ENCODE results near the gene STOX2.

Gene STOX2

GRCh38 chr4:183921335-183921734, 16.2 kb downstream of the STOX2 start:
- no peaks in the 10 kb centered on the region for H3K4me1 ChIP-seq (ENCODE audit: control insufficient read depth, insufficient read depth, low read length)
- H3K9ac ChIP-seq (ENCODE audit: low read length): no peak overlapping the region
- no peaks in the 10 kb centered on the region for H3K27me3 ChIP-seq (ENCODE audit: control insufficient read depth, insufficient read depth, low read length)
- no peak overlapping the region for H3K4me3 ChIP-seq (ENCODE audit: low read length)
- no peaks in the 10 kb centered on the region for H3K9me3 ChIP-seq (ENCODE audit: control insufficient read depth, low read length)
- no peaks in the 10 kb centered on the region for H3K36me3 ChIP-seq (ENCODE audit: control insufficient read depth, insufficient read depth, low read length)

GRCh38 chr4:183924362-183925044, 19.4 kb downstream of the STOX2 start:
- no peak overlapping the region for H3K9ac ChIP-seq (ENCODE audit: low read length)
- no peaks in the 10 kb centered on the region for H3K9me3 ChIP-seq (ENCODE audit: control insufficient read depth, low read length)
- H3K4me1 ChIP-seq (ENCODE audit: control insufficient read depth, insufficient read depth, low read length): no peaks in the 10 kb centered on the region
- H3K4me3 ChIP-seq (ENCODE audit: low read length): no peak overlapping the region
- no peaks in the 10 kb centered on the region for H3K27me3 ChIP-seq (ENCODE audit: control insufficient read depth, insufficient read depth, low read length)
- no peaks in the 10 kb centered on the region for H3K36me3 ChIP-seq (ENCODE audit: control insufficient read depth, insufficient read depth, low read length)

GRCh38 chr4:183926950-183927349, 21.8 kb downstream of the STOX2 start:
- no peak overlapping the region for H3K4me3 ChIP-seq (ENCODE audit: low read length)

GRCh38 chr4:183932576-183932975, 27.5 kb downstream of the STOX2 start:
- Histone ChIP-seq H3K9me3 (ENCODE audit: control insufficient read depth, low read length) (no peaks in the 10 kb centered on the region), H3K36me3 (ENCODE audit: control insufficient read depth, insufficient read depth, low read length) (no peaks in the 10 kb centered on the region), H3K4me1 (ENCODE audit: control insufficient read depth, insufficient read depth, low read length) (no peaks in the 10 kb centered on the region), H3K4me3 (ENCODE audit: low read length) (no peak overlapping the region), H3K9ac (ENCODE audit: low read length) (no peak overlapping the region), H3K27me3 (ENCODE audit: control insufficient read depth, insufficient read depth, low read length) (no peaks in the 10 kb centered on the region)

More at GRCh38 chr4:183926950-183927349, 21.8 kb downstream of the STOX2 start:
- H3K9ac ChIP-seq (ENCODE audit: low read length): no peak overlapping the region
- no peaks in the 10 kb centered on the region for H3K4me1 ChIP-seq (ENCODE audit: control insufficient read depth, insufficient read depth, low read length)
- H3K9me3 ChIP-seq (ENCODE audit: control insufficient read depth, low read length): no peaks in the 10 kb centered on the region
- no peaks in the 10 kb centered on the region for H3K36me3 ChIP-seq (ENCODE audit: control insufficient read depth, insufficient read depth, low read length)
- H3K27me3 ChIP-seq (ENCODE audit: control insufficient read depth, insufficient read depth, low read length): no peaks in the 10 kb centered on the region

- Histone ChIP-seq H3K36me3 (ENCODE audit: control insufficient read depth, insufficient read depth, low read length) (no peaks in the 10 kb centered on the region), H3K9me3 (ENCODE audit: control insufficient read depth, low read length) (no peaks in the 10 kb centered on the region), H3K4me1 (ENCODE audit: control insufficient read depth, insufficient read depth, low read length) (no peaks in the 10 kb centered on the region), H3K9ac (ENCODE audit: low read length) (no peak overlapping the region), H3K4me3 (ENCODE audit: low read length) (no peak overlapping the region), H3K27me3 (ENCODE audit: control insufficient read depth, insufficient read depth, low read length) (no peaks in the 10 kb centered on the region)
Observed at GRCh38 chr4:183934761-183935160, 29.7 kb downstream of the STOX2 start.

- Histone ChIP-seq H3K36me3 (ENCODE audit: control insufficient read depth, insufficient read depth, low read length) (no peaks in the 10 kb centered on the region), H3K27me3 (ENCODE audit: control insufficient read depth, insufficient read depth, low read length) (no peaks in the 10 kb centered on the region), H3K9me3 (ENCODE audit: control insufficient read depth, low read length) (no peaks in the 10 kb centered on the region), H3K4me3 (ENCODE audit: low read length) (no peak overlapping the region), H3K4me1 (ENCODE audit: control insufficient read depth, insufficient read depth, low read length) (peaks cover 5% of the 10 kb centered on the region), H3K9ac (ENCODE audit: low read length) (no peak overlapping the region)
Observed at GRCh38 chr4:183935355-183936005, 30.4 kb downstream of the STOX2 start.

- no peak overlapping the region for H3K9ac ChIP-seq (ENCODE audit: low read length)
- H3K4me1 ChIP-seq (ENCODE audit: control insufficient read depth, insufficient read depth, low read length): peaks cover 5% of the 10 kb centered on the region
- no peaks in the 10 kb centered on the region for H3K27me3 ChIP-seq (ENCODE audit: control insufficient read depth, insufficient read depth, low read length)
- no peaks in the 10 kb centered on the region for H3K36me3 ChIP-seq (ENCODE audit: control insufficient read depth, insufficient read depth, low read length)
- H3K9me3 ChIP-seq (ENCODE audit: control insufficient read depth, low read length): no peaks in the 10 kb centered on the region
- H3K4me3 ChIP-seq (ENCODE audit: low read length): no peak overlapping the region
Observed at GRCh38 chr4:183936047-183936446, 30.9 kb downstream of the STOX2 start.

- H3K27me3 ChIP-seq (ENCODE audit: control insufficient read depth, insufficient read depth, low read length): no peaks in the 10 kb centered on the region
- H3K4me1 ChIP-seq (ENCODE audit: control insufficient read depth, insufficient read depth, low read length): peaks cover 5% of the 10 kb centered on the region
- no peaks in the 10 kb centered on the region for H3K36me3 ChIP-seq (ENCODE audit: control insufficient read depth, insufficient read depth, low read length)
- H3K4me3 ChIP-seq (ENCODE audit: low read length): no peak overlapping the region
- no peak overlapping the region for H3K9ac ChIP-seq (ENCODE audit: low read length)
- no peaks in the 10 kb centered on the region for H3K9me3 ChIP-seq (ENCODE audit: control insufficient read depth, low read length)
Observed at GRCh38 chr4:183936574-183937345, 31.7 kb downstream of the STOX2 start.

GRCh38 chr4:183940864-183941263, 35.8 kb downstream of the STOX2 start:
- no peaks in the 10 kb centered on the region for H3K9me3 ChIP-seq (ENCODE audit: control insufficient read depth, low read length)
- H3K9ac ChIP-seq (ENCODE audit: low read length): no peak overlapping the region
- H3K36me3 ChIP-seq (ENCODE audit: control insufficient read depth, insufficient read depth, low read length): no peaks in the 10 kb centered on the region
- no peaks in the 10 kb centered on the region for H3K27me3 ChIP-seq (ENCODE audit: control insufficient read depth, insufficient read depth, low read length)
- H3K4me1 ChIP-seq (ENCODE audit: control insufficient read depth, insufficient read depth, low read length): peaks cover 5% of the 10 kb centered on the region
- no peak overlapping the region for H3K4me3 ChIP-seq (ENCODE audit: low read length)

- no peaks in the 10 kb centered on the region for H3K27me3 ChIP-seq (ENCODE audit: control insufficient read depth, insufficient read depth, low read length)
- H3K9me3 ChIP-seq (ENCODE audit: control insufficient read depth, low read length): no peaks in the 10 kb centered on the region
- no peaks in the 10 kb centered on the region for H3K36me3 ChIP-seq (ENCODE audit: control insufficient read depth, insufficient read depth, low read length)
- peaks cover 5% of the 10 kb centered on the region for H3K4me1 ChIP-seq (ENCODE audit: control insufficient read depth, insufficient read depth, low read length)
- no peak overlapping the region for H3K9ac ChIP-seq (ENCODE audit: low read length)
- no peak overlapping the region for H3K4me3 ChIP-seq (ENCODE audit: low read length)
Observed at GRCh38 chr4:183941964-183942363, 36.9 kb downstream of the STOX2 start.

- no peaks in the 10 kb centered on the region for H3K27me3 ChIP-seq (ENCODE audit: control insufficient read depth, insufficient read depth, low read length)
- no peaks in the 10 kb centered on the region for H3K9me3 ChIP-seq (ENCODE audit: control insufficient read depth, low read length)
- H3K36me3 ChIP-seq (ENCODE audit: control insufficient read depth, insufficient read depth, low read length): no peaks in the 10 kb centered on the region
Observed at GRCh38 chr4:183945741-183946140, 40.6 kb downstream of the STOX2 start.

GRCh38 chr4:183950536-183950935, 45.4 kb downstream of the STOX2 start:
- Histone ChIP-seq H3K36me3 (ENCODE audit: control insufficient read depth, insufficient read depth, low read length) (no peaks in the 10 kb centered on the region), H3K9me3 (ENCODE audit: control insufficient read depth, low read length) (no peaks in the 10 kb centered on the region), H3K9ac (ENCODE audit: low read length) (no peak overlapping the region), H3K4me3 (ENCODE audit: low read length) (no peak overlapping the region), H3K4me1 (ENCODE audit: control insufficient read depth, insufficient read depth, low read length) (peaks cover 10% of the 10 kb centered on the region), H3K27me3 (ENCODE audit: control insufficient read depth, insufficient read depth, low read length) (no peaks in the 10 kb centered on the region)

More at GRCh38 chr4:183945741-183946140, 40.6 kb downstream of the STOX2 start:
- H3K4me3 ChIP-seq (ENCODE audit: low read length): no peak overlapping the region
- H3K4me1 ChIP-seq (ENCODE audit: control insufficient read depth, insufficient read depth, low read length): peaks cover 10% of the 10 kb centered on the region
- H3K9ac ChIP-seq (ENCODE audit: low read length): no peak overlapping the region
